Hematopoietic multipotent progenitor cell treated with erythropoietin and hydrocortisone succinate and interleukin-3 and kit ligand, for 4 days (in vitro differentiated cells): ENCODE data around the gene AHSA1.
"Not testable (repeated sequence)": the region's sequence is repeated elsewhere in the genome, so short reads cannot be mapped to it uniquely, and the experiment has no call there.

ENCODE experiments used
- DNase-seq: peaks from one replicate; pipeline ENCODE4 v3.0.0-alpha.2; 2015

AHSA1 gene

GRCh38 chr14:77457522-77458248 lies at the start of gene AHSA1, which contains the start of gene VIPAS39:
AHSA1 (plus strand) TSS chr14:77458093; CDS start chr14:77458190, 97 bp downstream.
VIPAS39 (minus strand) TSS chr14:77457601; CDS start chr14:77454102, 3,499 bp downstream.
- peak; percentile 100 for DNase-seq

DNA sequence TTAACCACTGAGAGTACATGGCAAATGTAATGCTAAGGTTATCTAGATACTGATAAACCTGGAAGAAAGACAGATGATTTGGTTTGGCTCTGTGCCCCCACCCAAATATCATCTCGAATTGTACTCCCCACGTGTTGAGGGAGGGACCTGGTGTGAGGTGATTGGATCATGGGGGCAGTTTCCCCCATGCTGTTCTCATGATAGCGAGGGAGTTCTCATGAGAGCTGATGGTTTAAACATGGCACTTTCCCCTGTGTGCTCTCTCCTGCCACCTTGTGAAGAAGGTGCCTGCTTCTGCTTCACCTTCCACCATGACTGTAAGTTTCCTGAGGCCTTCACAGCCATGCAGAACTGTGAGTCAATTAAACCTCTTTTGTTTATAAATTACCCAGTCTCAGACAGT lies 48.8 kb upstream of the AHSA1 start:
- peak; percentile 73 for DNase-seq

GRCh38 chr14:77415403-77416030 lies 42.4 kb upstream of the AHSA1 start:
- DNase-seq: not testable (repeated sequence)

GRCh38 chr14:77416098-77416497 lies 41.8 kb upstream of the AHSA1 start:
- not testable (repeated sequence) for DNase-seq

GRCh38 chr14:77416836-77417235 lies 41.1 kb upstream of the AHSA1 start:
- DNase-seq: no peak

GRCh38 chr14:77421201-77421600 lies 36.7 kb upstream of the AHSA1 start:
- DNase-seq: peak; percentile 52

DNA sequence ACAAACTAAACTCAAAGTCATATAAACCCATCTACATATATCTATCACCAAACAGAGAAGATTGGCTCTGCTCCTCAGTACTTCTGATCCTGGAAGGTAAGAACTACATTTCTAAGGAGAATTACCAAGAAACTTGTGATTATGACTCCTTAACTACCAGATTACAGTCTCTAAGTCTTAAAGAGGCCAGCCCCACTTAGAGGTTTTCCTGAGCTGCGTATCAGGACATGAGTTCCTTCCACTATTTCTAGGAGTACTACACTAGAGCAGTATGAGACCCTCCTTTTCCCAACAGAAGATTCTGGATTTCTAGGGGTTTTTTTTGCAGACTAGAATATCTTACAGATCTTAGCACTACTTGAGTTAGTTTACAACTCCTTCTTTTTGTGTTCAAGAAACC lies 34.5 kb upstream of the AHSA1 start, which contains the start of gene NOXRED1:
NOXRED1 (minus strand) TSS at position 101 of the 400 bp plus-strand sequence. CDS start 634 bp downstream, outside the sequence.
- no peak for DNase-seq

DNA sequence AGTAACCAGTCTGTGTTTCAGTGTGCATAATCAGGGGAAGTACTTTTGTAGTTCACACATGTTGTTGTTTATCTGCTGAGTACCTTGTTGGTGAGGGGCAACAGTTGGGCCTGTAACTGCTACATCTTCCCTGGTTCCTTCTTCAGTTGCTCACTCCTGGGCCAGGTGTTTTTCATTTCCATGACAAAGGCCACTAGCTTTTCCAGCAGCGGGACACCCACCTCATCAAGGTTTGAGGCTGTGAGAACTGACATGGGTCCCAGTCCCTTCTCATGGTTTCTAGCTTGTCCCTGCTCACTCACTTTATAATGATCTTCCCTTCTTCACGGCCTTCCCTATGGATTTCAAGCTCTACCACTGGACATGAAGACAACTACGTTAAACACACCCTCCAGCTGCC lies 33.0 kb upstream of the AHSA1 start:
- no peak for DNase-seq

DNA sequence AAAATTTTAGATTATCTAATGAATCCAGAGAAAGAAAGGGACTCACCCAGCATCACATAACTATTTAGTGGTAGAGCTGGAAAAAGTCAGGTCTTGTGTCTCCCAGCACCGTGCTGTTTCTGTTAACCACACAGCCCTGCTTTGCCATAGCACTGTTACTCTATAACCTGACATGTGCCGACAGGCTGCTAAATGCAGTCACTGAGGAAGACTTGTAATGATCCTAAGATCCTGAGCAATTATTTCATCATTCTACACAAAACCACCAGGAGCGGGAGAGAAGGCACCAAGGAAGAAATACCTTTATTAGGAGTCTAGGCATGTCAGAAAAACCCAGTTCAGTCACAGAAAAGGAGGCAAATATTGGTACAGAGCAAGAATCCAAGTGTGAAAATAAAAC lies 31.5 kb upstream of the AHSA1 start:
- DNase-seq: no peak

DNA sequence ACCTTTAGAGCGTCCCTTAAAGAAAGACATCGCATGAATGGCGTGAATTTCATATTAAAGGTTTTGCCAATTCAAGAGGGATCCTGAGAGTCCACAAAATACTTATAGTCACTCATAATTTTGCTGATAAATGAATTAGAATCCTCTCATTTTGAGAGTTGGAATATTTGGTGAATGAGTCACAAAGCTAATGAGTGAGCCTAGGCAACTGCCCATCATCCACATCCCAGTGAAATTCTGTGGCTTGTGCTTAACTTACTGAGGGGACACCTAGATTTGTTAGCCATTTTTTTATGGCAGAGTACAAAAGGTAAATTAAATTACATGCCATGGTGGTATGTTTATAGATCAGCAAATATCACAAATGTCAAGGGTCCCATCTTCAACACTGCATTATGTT lies 21.9 kb upstream of the AHSA1 start:
- no peak for DNase-seq

DNA sequence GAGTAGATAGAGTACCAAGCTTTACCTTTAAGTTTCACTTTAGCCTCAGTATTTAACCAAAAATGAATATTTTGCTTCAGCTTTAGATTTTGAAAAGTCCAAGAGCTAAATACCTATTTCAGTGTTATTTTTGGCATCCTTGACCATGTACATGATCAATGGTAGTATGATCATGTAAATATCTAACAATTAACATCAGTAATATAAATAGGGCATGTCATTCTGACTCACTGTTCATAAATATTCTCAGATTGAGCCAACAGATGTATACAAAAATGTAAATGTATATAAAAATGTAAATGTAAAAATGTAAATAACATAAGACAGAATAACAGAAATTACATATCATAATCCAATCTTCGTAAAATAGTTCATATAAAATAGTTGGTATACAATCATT lies 19.3 kb upstream of the AHSA1 start:
- DNase-seq: no peak

DNA sequence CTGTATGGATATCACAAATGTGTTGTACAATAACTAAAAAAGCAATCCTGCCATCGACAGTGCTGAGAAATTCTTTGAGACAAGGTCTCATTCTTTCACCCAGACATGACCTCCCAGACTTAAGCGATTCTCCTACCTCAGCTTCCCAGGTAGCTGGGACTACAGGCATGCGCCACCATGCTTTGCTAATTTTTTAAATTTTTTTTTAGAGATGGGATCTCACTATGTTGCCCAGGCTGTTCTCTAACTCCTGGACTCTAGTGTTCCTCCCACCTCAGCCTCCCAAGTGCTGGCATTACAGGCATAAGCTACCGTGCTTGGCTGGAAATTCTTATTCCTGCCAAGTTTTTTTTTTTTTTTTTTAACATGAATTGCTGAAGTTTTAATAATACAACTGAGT lies 18.0 kb upstream of the AHSA1 start:
- DNase-seq: no peak

DNA sequence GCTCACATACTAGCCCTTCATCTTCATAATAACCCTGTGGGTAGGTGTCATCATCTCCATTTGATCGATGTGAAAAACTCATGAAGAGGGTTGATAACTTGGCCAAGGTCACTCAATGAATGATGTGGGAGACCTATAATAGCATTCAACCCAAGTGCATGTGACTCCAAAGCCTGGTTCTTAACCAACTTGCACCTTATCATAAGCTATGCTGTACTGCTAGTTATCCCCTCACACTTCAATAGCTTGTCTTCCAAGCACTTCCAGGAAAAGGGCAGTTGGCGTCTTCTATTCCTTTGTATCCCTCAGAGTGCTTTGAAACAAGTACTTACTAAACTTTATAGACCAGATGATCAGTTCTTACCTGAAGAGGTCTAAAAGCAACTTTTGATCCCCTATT lies 15.7 kb upstream of the AHSA1 start:
- no peak for DNase-seq

- no peak for DNase-seq
Measured at GRCh38 chr14:77455966-77456640, 1.8 kb upstream of the AHSA1 start.

- DNase-seq: no peak
Measured at GRCh38 chr14:77457115-77457521, 775 bp upstream of the AHSA1 start.

- peak; percentile 92 for DNase-seq
Measured at GRCh38 chr14:77458249-77458950, 507 bp downstream of the AHSA1 start.

DNA sequence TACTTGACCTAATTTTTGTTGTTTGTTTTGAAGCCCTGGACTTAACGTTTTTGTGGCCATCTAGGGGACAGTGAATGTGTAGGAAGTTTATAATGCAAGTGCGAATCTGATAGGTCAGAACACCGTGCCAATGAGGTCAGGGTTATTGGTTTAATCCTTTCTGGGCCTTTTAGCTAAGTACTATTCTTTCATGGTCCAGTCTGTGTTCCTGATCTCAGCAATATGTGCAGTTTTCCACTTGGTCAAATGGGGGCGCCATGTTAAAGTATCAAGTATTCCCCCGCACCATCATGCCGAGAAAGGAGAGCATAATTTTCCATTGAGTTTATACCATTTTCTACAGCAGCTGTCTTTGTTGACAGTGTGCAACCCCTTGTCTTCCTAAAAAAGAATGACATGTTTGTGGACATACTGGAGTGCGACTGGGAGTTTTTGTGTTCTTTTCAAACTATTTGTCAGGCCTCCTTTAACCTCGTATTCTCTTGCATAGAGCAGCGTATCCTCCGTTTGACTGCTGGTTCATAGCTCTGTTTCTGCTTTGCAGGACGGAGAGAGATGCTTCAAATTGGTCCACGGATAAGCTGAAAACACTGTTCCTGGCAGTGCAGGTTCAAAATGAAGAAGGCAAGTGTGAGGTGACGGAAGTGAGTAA lies 1.3 kb downstream of the AHSA1 start:
- DNase-seq: peak; percentile 92

- no peak for DNase-seq
Measured at GRCh38 chr14:77467801-77468200, 9.9 kb downstream of the AHSA1 start.

DNA sequence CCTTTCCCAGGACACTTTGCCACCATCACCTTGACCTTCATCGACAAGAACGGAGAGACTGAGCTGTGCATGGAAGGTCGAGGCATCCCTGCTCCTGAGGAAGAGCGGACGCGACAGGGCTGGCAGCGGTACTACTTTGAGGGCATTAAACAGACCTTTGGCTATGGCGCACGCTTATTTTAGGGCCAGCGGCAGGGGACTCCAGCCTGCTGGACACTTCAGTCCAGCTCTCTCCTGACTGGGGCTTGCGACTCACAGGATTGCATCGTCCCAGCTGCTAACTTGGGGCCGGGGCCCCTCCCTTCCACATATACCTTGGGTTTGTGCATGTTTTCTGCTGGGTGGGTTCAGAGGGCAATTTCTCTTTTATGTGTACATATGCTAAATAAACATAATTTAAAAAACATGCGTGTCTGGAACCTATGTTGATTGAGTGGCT lies 11.2 kb downstream of the AHSA1 start:
- no peak for DNase-seq

DNA sequence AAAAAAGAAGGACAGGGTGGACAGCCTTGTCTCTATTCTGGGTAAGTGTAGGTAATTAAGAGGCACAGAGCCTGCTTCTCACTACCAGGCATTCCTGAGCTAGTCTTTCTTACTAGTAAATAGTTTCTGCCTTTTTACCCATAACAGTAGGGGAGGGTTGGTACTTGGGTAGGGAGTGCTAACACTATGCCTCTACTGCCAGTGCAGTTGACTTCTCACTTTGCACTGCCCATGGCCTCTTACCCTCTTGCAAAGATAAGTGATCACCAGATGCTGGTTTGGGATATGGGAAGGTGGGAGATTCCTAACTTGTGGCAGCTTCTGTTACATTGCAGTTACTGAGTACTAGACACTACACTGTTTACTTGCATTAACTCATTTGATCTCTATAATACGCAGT lies 11.6 kb downstream of the AHSA1 start:
- no peak for DNase-seq

DNA sequence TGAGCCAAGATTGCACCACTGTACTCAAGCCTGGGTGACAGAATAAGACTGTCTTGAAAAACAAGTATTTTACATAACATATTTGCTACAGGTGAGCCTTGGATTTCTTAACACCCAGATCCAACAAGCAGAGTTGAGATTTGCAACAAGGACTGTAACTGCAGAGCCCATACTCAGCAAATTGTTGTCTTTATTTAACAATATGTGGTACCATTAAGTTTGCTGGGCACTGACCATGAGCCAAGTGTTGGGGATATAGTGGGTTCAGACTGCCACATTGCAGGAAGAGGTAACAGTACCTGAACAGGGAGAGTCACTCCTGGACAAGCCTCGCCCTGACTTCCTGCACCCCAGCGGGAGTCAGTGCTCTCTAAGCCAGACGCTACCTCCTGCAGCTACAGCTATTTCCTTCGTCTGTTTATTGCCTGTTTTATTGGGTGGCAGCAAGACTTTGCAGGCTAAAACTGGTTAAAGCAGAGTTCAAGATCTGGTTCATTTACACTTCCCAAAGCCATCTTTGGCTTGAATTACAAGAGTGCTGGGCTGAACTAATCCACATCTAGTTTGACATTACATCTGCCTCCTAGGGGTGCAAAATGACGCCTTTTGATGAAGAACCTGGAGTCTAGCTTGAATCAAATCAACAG lies 12.5 kb downstream of the AHSA1 start:
- no peak for DNase-seq

- DNase-seq: no peak
Measured at GRCh38 chr14:77473921-77474320, 16.0 kb downstream of the AHSA1 start.
